MM.1S (cell line): ENCODE data around the gene TRIM15.

Experiments used
- DNase-seq: peaks from one replicate; pipeline ENCODE4 v3.0.0-alpha.2; 2015
- H2AFZ ChIP-seq: fragments of 300-600 bp; sonication (generic); 2 replicates; pipeline ENCODE4 v1.6.0; 2016; ENCODE audit warnings: antibody characterized with exemption, low read length
- H3F3A ChIP-seq: fragments of 300-600 bp; sonication (generic); 2 replicates; pipeline ENCODE4 v1.6.1; 2016; ENCODE audit warnings: mild to moderate bottlenecking, antibody characterized with exemption, low read length, moderate library complexity, mixed read lengths; ENCODE audit not compliant: insufficient read depth
- H3K27ac ChIP-seq: fragments of 300-600 bp; sonication (generic); 2 replicates; pipeline ENCODE4 v1.5.1; 2016; ENCODE audit warnings: mild to moderate bottlenecking, low read length
- H3K27me3 ChIP-seq: fragments of 300-600 bp; sonication (generic); replicated peaks from 2 replicates; pipeline ENCODE4 v1.6.0; 2016; ENCODE audit warnings: low read length; ENCODE audit not compliant: insufficient read depth
- H3K36me3 ChIP-seq: fragments of 300-600 bp; sonication (generic); replicated peaks from 2 replicates; pipeline ENCODE4 v1.6.1; 2016; ENCODE audit warnings: mild to moderate bottlenecking, low read length, mixed read lengths; ENCODE audit not compliant: insufficient read depth
- H3K4me1 ChIP-seq: fragments of 300-600 bp; sonication (generic); 2 replicates; pipeline ENCODE4 v1.6.1; 2016; ENCODE audit warnings: low read length, mixed read lengths
- H3K4me2 ChIP-seq: fragments of 300-600 bp; sonication (generic); 2 replicates; pipeline ENCODE4 v1.6.0; 2016; ENCODE audit warnings: low read depth, low read length
- H3K4me3 ChIP-seq: fragments of 300-600 bp; sonication (generic); 2 replicates; pipeline ENCODE4 v1.5.1; 2016; ENCODE audit warnings: low read length, mixed read lengths
- H3K79me2 ChIP-seq: fragments of 300-600 bp; sonication (generic); 2 replicates; pipeline ENCODE4 v1.6.1; 2016; ENCODE audit warnings: mixed run types, low read length, mixed read lengths
- H3K9ac ChIP-seq: fragments of 300-600 bp; sonication (generic); 2 replicates; pipeline ENCODE4 v1.6.1; 2016; ENCODE audit warnings: low read length, mixed read lengths
- H3K9me2 ChIP-seq: fragments of 300-600 bp; sonication (generic); replicated peaks from 2 replicates; pipeline ENCODE4 v1.6.1; 2016; ENCODE audit warnings: mild to moderate bottlenecking, low read length, mixed read lengths; ENCODE audit not compliant: insufficient read depth
- H3K9me3 ChIP-seq: fragments of 300-600 bp; sonication (generic); replicated peaks from 2 replicates; pipeline ENCODE4 v1.6.1; 2016; ENCODE audit warnings: mild to moderate bottlenecking, low read length, mixed read lengths; ENCODE audit not compliant: insufficient read depth
- H4K20me1 ChIP-seq: fragments of 300-600 bp; sonication (generic); 2 replicates; pipeline ENCODE4 v1.6.1; 2016; ENCODE audit warnings: mild to moderate bottlenecking, low read length, moderate library complexity, mixed read lengths; ENCODE audit not compliant: insufficient read depth
- EZH2 ChIP-seq: fragments of 300-600 bp; sonication (generic); optimal IDR thresholded peaks from 2 replicates; pipeline ENCODE3; 2017; ENCODE audit warnings: low read depth, mild to moderate bottlenecking, antibody characterized with exemption, low read length, mixed read lengths
- EZH2phosphoT487 ChIP-seq: fragments of 300-600 bp; sonication (generic); IDR thresholded peaks from 2 replicates; pipeline ENCODE4 v1.6.1; 2018; ENCODE audit warnings: antibody characterized with exemption, low read length
- TF ChIP-seq, protein P1 (sequence below): fragments of 300-600 bp; sonication (generic); IDR thresholded peaks from 2 replicates; pipeline ENCODE4 v1.5.1; 2016; ENCODE audit warnings: antibody characterized with exemption, low read length, mixed read lengths

The TRIM15 gene

DNA sequence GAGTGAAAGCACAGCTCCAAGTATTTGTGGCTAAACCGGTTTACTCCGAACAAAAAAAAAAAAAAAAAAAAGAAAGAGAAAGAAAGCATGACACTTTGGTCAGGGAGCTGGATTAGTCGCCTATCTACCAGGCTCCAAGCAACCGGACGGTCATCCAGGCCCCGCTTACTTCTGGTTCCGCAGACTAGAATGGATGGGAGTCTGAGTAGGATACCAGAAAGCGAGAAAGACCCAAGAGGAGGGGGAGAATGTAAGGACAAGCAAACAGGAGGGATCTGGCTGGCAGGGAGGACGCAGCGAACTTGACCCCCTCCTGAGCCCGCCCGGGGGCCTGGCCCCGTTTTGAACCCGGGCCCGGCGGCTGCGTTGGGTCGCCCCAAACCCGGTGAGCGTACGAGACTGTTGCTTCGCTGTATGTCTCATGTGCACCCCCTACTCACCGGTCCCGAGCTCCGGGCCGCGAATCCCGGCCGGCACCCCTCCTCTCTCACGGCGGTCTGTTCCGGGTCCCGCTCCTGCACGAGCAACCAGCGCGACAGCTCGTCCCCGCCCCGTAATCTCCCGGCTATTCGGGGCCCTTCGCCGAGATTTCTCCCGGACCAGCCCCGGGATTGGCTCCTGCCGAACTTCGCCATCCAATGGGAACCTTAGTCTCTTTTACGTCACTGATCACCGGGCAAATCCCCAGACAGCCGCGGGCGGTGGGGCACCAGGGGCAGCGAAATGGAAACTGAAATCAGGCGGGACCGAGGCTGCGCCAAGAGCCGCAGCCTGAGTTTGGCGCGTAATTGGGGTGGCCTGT, 49.7 kb downstream of the TRIM15 start, which contains the start of gene TRIM26:
Gene TRIM26, minus strand, starts transcription at position 542 of the 802 bp plus-strand sequence. CDS start 14,303 bp downstream, outside the sequence.
- Histone ChIP-seq H3K27me3 (no peaks in the 10 kb centered on the region), H3K4me2 (peak within 1 kb of the TSS; percentile 93), H3K79me2 (peaks cover 47% of the 10 kb centered on the region), H4K20me1 (peaks cover 13% of the 10 kb centered on the region), H3K9me3 (no peaks in the 10 kb centered on the region), H3K27ac (peak within 1 kb of the TSS; percentile 94), H3F3A (peaks cover 6% of the 10 kb centered on the region), H3K4me1 (peaks cover 19% of the 10 kb centered on the region), H2AFZ (peak within 1 kb of the TSS; percentile 100), H3K9ac (peak within 1 kb of the TSS; percentile 93), H3K9me2 (no peaks in the 10 kb centered on the region), H3K4me3 (peak within 1 kb of the TSS; percentile 92), H3K36me3 (no peaks in the 10 kb centered on the region)
- TF ChIP-seq, protein P1, sequence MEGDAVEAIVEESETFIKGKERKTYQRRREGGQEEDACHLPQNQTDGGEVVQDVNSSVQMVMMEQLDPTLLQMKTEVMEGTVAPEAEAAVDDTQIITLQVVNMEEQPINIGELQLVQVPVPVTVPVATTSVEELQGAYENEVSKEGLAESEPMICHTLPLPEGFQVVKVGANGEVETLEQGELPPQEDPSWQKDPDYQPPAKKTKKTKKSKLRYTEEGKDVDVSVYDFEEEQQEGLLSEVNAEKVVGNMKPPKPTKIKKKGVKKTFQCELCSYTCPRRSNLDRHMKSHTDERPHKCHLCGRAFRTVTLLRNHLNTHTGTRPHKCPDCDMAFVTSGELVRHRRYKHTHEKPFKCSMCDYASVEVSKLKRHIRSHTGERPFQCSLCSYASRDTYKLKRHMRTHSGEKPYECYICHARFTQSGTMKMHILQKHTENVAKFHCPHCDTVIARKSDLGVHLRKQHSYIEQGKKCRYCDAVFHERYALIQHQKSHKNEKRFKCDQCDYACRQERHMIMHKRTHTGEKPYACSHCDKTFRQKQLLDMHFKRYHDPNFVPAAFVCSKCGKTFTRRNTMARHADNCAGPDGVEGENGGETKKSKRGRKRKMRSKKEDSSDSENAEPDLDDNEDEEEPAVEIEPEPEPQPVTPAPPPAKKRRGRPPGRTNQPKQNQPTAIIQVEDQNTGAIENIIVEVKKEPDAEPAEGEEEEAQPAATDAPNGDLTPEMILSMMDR = no peak
- TF ChIP-seq EZH2 (no peak), EZH2phosphoT487 (no peak)
- peak; percentile 97 for DNase-seq

DNA sequence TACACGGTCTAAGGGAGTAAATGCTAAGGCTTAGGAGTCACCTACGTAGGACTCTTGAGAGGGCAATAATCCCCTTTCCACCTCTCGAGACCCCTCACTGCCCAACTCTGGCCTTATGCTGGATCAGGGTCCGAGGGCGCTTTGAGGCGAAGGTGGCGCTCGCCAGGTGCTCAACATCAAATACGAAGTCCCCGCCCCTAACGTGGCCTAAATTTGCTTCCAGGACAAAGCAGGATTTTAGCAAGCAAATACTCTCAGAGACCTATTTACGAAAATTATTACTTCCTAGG, 50.3 kb downstream of the TRIM15 start:
- Histone ChIP-seq H3K27me3 (no peaks in the 10 kb centered on the region), H3K79me2 (peaks cover 42% of the 10 kb centered on the region), H3K9me3 (no peaks in the 10 kb centered on the region), H3K36me3 (no peaks in the 10 kb centered on the region), H3K4me3 (peak overlapping the region; percentile 92), H3K9ac (peak overlapping the region; percentile 93), H3K4me1 (peaks cover 19% of the 10 kb centered on the region), H4K20me1 (peaks cover 13% of the 10 kb centered on the region), H3K9me2 (no peaks in the 10 kb centered on the region), H3K4me2 (peak overlapping the region; percentile 93), H3F3A (peaks cover 6% of the 10 kb centered on the region), H2AFZ (peak overlapping the region; percentile 100), H3K27ac (peak overlapping the region; percentile 94)
- TF ChIP-seq EZH2 = no peak
- TF ChIP-seq, protein P1 = no peak
- TF ChIP-seq EZH2phosphoT487 = no peak
- no peak for DNase-seq

DNA sequence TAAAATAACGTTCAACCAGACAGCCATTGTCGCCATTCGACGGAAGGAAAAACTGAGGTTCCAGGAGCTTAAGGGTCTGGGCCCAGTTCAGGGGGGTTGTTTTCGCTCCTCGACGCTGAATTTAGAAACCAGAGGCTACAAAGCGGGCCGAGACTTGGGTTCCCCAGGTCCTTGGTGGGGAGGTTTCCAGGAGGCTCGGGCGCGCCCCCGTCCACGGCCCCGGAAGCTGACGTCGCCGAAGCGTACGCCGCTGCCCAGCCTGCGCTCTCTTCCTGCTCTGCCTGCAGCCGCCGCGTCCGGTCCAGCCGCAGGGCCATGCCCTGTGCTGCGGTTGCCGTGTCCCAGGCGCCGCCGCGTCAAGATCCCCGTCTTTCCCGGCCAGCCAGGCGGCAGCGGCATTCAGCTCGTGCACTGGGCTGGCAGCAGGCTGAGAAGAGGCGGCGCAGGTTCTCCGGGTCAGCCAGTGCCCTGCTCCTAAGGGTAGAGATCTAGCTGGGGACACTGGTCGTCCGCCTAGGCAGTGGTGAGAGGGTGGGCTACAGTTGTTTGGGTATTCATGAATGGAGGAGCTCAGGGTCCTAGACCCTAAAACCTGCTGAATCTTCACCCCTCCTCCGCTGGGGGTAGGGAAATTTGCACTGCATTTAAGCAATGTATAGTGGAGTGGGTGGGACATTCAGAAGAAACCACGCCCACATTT, 50.8 kb downstream of the TRIM15 start:
- no peaks in the 10 kb centered on the region for H3K27me3 ChIP-seq
- peak overlapping the region; percentile 93 for H3K4me2 ChIP-seq
- no peak for TF ChIP-seq EZH2phosphoT487
- TF ChIP-seq EZH2 = no peak
- TF ChIP-seq, protein P1 = no peak
- H3K36me3 ChIP-seq = no peaks in the 10 kb centered on the region
- H2AFZ ChIP-seq = peak overlapping the region; percentile 100
- peaks cover 37% of the 10 kb centered on the region for H3K79me2 ChIP-seq
- peak; percentile 75 for DNase-seq
- peaks cover 13% of the 10 kb centered on the region for H4K20me1 ChIP-seq
- no peaks in the 10 kb centered on the region for H3K9me2 ChIP-seq
- peak overlapping the region; percentile 92 for H3K4me3 ChIP-seq
- H3K4me1 ChIP-seq = peaks cover 19% of the 10 kb centered on the region
- no peaks in the 10 kb centered on the region for H3K9me3 ChIP-seq
- peaks cover 6% of the 10 kb centered on the region for H3F3A ChIP-seq
- peak overlapping the region; percentile 93 for H3K9ac ChIP-seq
- peak overlapping the region; percentile 94 for H3K27ac ChIP-seq
